GM10266 (cell line): Measurements from ENCODE around the gene CHD5.

Experiments
- DNase-seq: peaks from one replicate; pipeline ENCODE4 v3.0.0; 2012; ENCODE audit errors: extremely low spot score
- TF ChIP-seq, protein P1 (sequence below): IDR thresholded peaks from 2 replicates; pipeline ENCODE4 v1.5.1; 2012; ENCODE audit warnings: mild to moderate bottlenecking, low read depth; ENCODE audit not compliant: control insufficient read depth, insufficient read depth; ENCODE audit errors: missing control alignments

CHD5 gene

DNA sequence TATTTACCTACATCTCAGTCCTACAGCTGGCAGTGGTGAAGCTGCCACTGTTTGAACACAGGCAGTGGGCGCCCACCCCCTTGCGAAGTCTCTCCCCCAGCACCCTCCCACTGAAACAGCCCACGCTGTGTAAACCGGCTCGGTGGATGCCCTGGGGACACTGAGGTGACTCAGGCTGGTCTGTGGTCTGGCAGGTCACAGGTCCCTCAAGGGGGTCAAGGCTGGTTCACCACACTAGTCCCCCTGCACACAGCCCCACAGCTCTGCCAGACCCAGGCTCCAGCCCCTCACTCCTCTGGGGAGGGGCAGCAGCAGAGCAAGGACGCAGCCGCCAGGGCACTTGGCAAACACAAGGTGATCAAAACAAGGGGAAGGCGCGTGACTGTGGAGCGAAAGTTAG lies 7.6 kb downstream of the CHD5 start:
- TF ChIP-seq, protein P1, sequence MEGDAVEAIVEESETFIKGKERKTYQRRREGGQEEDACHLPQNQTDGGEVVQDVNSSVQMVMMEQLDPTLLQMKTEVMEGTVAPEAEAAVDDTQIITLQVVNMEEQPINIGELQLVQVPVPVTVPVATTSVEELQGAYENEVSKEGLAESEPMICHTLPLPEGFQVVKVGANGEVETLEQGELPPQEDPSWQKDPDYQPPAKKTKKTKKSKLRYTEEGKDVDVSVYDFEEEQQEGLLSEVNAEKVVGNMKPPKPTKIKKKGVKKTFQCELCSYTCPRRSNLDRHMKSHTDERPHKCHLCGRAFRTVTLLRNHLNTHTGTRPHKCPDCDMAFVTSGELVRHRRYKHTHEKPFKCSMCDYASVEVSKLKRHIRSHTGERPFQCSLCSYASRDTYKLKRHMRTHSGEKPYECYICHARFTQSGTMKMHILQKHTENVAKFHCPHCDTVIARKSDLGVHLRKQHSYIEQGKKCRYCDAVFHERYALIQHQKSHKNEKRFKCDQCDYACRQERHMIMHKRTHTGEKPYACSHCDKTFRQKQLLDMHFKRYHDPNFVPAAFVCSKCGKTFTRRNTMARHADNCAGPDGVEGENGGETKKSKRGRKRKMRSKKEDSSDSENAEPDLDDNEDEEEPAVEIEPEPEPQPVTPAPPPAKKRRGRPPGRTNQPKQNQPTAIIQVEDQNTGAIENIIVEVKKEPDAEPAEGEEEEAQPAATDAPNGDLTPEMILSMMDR = no peak
- DNase-seq = no peak

DNA sequence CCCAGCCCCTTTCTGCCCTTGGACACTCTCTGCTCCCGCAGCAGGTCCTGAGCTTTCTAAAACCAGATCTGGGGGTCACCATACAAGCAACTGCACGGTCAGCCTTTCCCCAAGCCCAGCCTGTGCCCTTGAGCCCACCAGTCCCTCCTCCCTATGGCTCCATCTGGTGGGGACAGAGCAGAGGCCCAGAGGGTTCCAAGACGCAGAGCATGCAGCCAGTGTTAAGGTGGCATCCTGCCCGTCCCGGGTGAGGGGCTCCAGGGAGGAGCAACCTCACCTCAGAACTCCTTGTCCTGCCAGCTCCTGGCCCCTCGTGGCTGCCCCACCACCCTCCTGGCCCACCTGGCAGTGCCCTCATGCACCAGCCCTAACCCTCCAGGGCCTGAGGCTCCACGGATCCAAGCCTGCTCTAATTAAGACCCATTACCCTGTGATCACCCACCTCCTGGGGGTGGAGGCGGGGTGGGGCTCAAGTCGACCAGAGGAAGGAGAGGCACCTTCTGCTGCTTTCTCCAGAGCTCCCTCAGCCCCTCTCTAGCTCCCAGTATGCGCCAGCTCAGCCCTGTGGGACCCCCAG lies 8.5 kb downstream of the CHD5 start:
- TF ChIP-seq, protein P1 = peak; percentile 24
- no peak for DNase-seq

DNA sequence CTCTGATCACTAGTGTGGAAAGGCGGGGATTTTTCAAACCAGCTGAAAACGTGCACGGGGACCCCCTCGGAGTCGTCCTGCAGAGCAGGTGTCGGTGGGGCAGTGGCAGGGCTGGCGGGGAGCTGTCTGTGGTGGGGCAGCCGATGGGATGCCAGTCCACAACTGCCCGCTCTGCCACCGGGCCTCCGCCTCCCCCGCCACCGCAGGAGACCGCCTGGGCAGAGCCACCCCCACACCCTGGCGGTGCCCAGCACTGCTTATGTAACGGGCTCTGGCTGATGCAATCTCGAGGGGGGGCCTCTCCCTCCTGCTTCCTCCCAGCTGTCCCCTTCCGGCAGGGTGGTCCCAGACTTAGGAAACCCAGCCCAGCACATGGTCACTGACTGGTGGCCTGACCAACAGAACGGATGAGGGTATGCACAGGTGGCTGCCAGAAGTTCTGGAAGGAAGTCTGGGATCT lies 9.3 kb downstream of the CHD5 start:
- TF ChIP-seq, protein P1 = no peak
- no peak for DNase-seq

DNA sequence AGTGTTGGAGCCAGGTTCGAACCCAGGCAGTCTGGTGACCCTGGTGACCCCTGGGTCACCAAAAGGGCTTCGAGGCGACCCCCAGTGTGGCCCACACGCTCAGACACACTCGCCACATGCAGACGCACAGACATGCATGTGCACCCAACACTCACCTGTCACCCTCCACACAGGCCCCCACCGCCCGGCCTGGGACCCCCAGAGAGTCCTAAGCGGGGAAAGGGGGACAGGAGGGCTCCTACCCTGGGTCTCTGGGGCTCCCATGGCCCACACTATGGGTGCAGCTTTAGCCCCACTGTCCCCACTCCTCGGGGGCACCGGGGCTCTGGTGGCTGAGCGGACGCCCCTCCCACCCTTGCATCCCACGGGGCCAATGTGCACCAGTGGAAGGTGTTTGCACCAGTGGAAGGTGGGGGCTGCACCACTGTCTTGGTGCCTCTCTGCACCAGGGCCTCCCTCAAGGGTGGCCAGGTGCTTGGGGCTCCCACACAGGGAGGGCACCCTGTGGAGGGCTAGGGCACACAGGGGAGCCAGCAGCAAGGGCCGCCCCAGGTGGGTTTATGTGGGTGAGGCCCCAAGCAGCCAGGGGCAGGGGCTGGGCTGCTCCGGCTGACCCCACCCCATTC lies 9.9 kb downstream of the CHD5 start:
- TF ChIP-seq, protein P1 = no peak
- no peak for DNase-seq

DNA sequence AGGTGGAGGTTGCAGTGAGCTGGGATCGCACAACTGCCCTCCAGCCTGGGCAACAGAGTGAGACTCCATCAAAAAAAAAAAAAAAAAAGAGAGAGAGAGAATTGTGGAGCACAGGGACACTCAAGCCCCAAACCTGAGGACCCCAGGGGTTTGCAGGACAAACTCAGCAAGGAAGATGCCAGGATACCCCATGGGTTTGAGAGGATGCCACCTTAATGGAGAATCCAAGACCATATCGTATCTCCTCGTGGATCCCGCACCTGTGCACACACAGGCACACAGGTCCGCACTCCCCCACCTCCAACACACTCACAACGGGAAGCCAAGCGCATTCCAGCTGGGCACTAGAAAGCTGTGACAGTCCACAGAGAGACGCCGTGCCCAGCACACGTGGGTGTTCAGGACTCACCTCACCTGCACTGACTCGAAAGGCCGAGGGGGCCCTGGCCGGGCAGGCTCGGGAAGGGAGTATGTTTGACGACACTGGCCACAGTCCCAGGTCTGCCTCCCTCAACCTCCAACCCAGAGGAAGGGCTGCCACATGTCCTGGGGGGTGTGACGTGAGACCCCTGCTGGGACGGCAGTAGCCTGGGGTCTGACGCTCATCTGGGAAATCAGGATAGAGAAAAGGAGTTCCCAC lies 11.1 kb downstream of the CHD5 start:
- TF ChIP-seq, protein P1 = no peak
- no peak for DNase-seq

DNA sequence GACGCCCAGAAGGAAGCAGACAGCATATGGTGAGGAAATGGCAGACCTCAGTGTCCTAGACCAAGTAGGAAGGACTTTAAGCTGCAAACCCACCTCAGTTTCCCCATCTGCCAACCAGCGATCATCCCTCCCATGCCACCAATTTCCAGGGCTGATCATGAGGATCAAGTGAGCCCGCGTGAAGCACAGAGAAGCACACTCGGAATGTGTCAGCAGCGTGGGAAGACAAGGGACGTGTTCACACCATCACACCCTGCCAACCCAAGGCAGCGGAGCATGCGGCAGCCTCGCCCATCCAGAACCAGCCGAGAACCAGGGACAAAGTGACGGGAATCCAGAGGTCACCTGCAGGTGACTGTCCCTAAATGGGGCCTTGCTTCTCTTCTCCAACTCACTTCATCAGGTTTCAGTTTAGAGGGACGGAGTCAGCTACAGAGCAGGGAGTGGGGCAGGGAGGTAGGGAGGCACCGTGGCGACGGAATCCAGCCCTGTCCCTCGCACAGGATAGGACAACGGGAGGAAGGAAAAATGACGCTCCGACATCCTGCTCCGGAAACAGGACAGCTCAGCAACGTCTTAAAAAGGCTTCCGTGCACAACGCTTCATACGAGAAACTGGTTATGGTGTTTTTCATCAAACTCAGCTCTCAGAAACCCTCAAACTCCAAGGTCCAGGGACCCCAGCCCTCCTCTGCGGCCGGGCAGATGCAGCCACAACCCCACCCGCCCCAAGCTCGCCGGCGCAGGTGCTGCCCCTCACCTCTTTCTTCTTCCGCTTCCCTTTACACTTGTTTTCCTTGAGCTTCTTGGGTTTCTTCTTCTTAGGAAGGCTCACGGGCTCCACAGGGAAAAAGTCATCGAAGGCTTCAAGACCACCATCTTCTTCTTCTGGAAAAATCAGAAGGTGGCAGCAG lies 12.5 kb downstream of the CHD5 start:
- TF ChIP-seq, protein P1 = no peak
- no peak for DNase-seq
